AG09319 (cell line): ENCODE data around the gene DNLZ.

Experiments
- DNase-seq: peaks from one replicate; pipeline ENCODE4 v3.0.0-alpha.2; 2010; ENCODE audit warnings: low read depth; ENCODE audit errors: extremely low read depth
- CTCF ChIP-seq: IDR thresholded peaks from 2 replicates; pipeline ENCODE4 v1.5.1; 2011; ENCODE audit warnings: low read depth, mild to moderate bottlenecking, inconsistent platforms, low read length, moderate library complexity

The DNLZ gene

GRCh38 chr9:136349546-136349945, 14.0 kb downstream of the DNLZ start:
- no peak for TF ChIP-seq CTCF
- DNase-seq, result no peak

GRCh38 chr9:136348691-136349090, 14.9 kb downstream of the DNLZ start:
- TF ChIP-seq CTCF, result no peak
- DNase-seq, result no peak

- TF ChIP-seq CTCF, result no peak
- no peak for DNase-seq
These were observed 15.9 kb downstream of the DNLZ start for GRCh38 chr9:136347472-136348256.

- DNase-seq, result no peak
- no peak for TF ChIP-seq CTCF
These were observed 16.5 kb downstream of the DNLZ start for GRCh38 chr9:136346927-136347465.

DNA sequence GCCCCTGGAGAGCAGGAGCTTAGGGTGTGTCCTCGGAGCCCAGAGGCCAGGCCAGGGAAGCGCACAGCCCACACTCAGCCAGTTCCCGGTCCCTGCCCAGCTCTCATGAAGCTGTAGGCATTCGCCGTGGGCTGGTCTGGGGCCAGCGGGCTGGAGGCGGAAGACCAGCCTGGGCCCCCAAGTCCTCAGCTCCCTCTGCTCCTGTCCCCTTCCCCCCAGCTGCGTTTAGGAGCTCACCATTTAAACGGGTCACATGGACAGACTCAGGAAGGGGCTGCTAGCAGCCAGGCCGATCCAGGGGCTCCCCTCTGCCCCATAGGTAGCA, 17.4 kb downstream of the DNLZ start:
- TF ChIP-seq CTCF, result no peak
- DNase-seq, result no peak

GRCh38 chr9:136345281-136346156, 18.0 kb downstream of the DNLZ start:
- no peak for DNase-seq
- peak; percentile 65 for TF ChIP-seq CTCF

DNA sequence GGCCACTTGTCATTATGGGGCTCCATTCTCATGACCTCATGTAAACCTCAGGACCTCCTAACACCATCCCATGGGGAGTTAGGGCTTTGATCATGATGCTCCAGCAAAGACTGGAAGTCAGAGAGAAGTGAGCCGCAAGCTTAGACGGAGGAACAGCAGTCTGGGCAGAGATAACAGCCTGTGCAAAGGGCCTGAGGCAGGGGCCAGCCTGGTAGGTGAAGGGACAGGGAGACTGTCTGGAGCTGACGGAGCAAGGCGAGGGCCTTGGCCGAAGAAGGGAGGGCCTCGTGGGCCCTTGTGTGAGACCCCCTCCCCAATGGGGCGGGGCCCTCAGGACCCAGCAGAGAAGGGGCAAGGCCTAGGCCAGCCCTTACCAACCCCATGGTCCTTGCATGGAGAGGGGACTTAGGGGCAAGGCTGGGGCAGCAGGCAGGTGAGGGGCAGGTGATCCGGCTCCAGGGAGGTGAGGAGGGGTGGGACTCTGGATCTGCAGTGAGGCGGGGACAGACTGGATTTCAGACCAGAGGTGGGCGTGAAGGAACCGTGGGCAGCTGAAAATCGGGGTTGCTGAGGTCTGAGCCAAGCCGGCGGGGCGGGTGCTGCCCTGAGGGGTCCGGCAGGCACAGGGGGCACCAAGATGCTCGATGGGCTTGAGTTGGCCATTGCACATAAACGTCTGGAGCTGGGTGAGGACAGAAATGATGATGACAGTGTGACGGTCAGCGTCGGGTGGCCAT, 18.8 kb downstream of the DNLZ start:
- DNase-seq, result no peak
- no peak for TF ChIP-seq CTCF
